ENCODE measurements around the gene SPAG16.

GRCh38 chr2:214038186-214038585, 753.9 kb downstream of the SPAG16 start:
- TF ChIP-seq, protein P1, sequence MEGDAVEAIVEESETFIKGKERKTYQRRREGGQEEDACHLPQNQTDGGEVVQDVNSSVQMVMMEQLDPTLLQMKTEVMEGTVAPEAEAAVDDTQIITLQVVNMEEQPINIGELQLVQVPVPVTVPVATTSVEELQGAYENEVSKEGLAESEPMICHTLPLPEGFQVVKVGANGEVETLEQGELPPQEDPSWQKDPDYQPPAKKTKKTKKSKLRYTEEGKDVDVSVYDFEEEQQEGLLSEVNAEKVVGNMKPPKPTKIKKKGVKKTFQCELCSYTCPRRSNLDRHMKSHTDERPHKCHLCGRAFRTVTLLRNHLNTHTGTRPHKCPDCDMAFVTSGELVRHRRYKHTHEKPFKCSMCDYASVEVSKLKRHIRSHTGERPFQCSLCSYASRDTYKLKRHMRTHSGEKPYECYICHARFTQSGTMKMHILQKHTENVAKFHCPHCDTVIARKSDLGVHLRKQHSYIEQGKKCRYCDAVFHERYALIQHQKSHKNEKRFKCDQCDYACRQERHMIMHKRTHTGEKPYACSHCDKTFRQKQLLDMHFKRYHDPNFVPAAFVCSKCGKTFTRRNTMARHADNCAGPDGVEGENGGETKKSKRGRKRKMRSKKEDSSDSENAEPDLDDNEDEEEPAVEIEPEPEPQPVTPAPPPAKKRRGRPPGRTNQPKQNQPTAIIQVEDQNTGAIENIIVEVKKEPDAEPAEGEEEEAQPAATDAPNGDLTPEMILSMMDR (IDR thresholded peaks at IDR 0.05), result no peak
- TF ChIP-seq ZFX (IDR thresholded peaks at IDR 0.05; ENCODE audit: borderline replicate concordance), result no peak

Measured in 22Rv1 (cell line).